A549 treated with RU486 at 1 μM for 4 hours (cell line): ENCODE measurements around the gene PPP1R13B. TPM values are rescaled to one million over a fixed set of nuclear protein-coding genes. Genes with fewer than 3 reads are reported as not detected.

Source experiments
- total RNA-seq: library from RNA; stranded (reverse); fragments of 200-300 nt; extraction: Qiagen RNA extraction; gene quantifications from 5 replicates; pipeline ENCODE4 v1.2.3, GENCODE V29; 2022; ENCODE audit warnings: low read depth

Gene PPP1R13B, protein sequence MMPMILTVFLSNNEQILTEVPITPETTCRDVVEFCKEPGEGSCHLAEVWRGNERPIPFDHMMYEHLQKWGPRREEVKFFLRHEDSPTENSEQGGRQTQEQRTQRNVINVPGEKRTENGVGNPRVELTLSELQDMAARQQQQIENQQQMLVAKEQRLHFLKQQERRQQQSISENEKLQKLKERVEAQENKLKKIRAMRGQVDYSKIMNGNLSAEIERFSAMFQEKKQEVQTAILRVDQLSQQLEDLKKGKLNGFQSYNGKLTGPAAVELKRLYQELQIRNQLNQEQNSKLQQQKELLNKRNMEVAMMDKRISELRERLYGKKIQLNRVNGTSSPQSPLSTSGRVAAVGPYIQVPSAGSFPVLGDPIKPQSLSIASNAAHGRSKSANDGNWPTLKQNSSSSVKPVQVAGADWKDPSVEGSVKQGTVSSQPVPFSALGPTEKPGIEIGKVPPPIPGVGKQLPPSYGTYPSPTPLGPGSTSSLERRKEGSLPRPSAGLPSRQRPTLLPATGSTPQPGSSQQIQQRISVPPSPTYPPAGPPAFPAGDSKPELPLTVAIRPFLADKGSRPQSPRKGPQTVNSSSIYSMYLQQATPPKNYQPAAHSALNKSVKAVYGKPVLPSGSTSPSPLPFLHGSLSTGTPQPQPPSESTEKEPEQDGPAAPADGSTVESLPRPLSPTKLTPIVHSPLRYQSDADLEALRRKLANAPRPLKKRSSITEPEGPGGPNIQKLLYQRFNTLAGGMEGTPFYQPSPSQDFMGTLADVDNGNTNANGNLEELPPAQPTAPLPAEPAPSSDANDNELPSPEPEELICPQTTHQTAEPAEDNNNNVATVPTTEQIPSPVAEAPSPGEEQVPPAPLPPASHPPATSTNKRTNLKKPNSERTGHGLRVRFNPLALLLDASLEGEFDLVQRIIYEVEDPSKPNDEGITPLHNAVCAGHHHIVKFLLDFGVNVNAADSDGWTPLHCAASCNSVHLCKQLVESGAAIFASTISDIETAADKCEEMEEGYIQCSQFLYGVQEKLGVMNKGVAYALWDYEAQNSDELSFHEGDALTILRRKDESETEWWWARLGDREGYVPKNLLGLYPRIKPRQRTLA
- total RNA-seq = 3.6 to 5.3 TPM (median 4.3 TPM) in 5 replicates

DNA sequence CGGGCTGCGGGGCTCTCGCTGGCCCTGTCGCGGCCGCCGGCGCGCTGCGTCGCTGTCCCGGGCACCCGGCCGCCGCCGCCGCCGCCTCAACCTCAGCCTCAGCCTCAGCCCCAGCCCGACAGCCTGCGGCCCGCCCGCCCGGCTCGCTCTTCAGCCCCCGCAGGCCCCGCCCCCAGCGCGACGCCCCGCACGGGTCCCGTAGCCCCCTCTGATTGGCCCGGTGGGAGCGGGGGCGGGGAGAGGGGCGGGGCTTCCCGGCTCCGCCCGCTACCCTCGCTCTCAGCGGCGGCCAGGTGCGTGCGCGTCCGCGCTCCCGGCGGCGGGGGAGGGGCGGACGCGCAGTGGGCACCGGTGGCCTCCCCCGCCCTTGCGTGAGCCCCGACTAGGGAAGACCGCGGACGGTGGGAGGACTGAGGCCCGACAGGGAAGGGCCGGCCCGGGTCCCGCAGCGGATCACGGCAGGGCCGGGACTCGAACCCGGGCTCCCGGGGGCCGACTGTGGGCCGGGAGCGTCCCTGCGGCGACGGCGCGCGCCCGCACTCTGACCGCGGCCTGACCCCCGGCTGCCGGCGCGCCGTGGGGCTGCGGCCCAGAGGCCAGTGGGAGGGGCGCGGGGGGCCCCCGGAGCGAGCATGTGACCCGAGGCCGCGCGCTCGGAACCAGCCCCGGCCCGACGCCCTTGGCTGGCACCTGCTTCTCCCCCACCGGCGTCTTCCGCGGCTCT is at the start of gene PPP1R13B:
PPP1R13B (minus strand) TSS at position 125 of the 724 bp plus-strand sequence. CDS start 268 bp downstream, outside the sequence.

DNA sequence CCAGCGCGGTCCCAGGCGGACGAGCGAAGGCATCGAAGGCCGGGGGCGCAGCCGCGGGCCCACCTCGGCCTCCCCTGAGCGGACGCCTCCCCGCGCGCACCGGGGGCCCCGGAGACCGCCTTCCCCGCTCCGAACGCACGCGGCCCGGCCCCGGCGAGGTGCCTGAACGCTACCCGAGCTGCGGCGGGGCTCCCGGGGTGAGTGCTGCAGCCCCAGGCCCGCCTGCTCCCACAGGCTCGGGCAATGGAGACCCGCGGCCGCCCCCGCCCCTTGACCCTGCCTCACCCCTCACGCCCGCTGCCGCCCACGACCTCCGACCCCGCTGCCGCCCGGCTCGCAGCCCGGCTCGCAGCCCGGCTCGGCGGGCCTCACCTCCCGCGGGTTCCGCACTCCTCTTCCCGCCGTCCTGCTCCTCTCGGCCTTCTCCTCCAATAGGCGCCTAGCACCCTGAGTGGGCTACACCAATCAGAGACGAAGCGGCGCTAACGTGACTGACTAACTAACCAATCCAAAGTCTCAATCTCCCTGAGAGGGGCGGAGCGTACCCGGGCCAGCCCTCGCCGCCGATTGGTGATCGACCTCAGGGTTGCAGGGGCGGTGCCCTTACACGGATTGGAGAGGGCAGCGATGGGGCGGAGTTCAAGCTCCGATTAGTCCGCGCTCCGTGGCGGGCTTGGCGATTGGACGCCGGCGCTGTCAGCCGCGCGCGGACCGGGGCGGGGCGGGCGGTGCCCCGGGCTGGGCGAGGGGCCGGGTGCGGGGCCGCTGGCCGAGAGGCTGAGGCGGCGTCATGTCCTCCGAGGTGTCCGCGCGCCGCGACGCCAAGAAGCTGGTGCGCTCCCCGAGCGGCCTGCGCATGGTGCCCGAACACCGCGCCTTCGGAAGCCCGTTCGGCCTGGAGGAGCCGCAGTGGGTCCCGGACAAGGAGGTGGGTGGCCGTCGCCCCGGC is 132.0 kb downstream of the PPP1R13B start, which contains the start of the genes XRCC3 and ZFYVE21:
XRCC3 (minus strand) TSS at position 400 of the 949 bp plus-strand sequence. CDS start 4,364 bp downstream, outside the sequence.
ZFYVE21 (plus strand) TSS at position 759 of the 949 bp plus-strand sequence; CDS start at position 791, 32 bp downstream.

Other genes starting within 250 kb of the PPP1R13B start
- gene KLC1, start 218.4 kb downstream of the PPP1R13B start, total RNA-seq = 92.0 to 119 TPM (median 106 TPM) in 5 replicates
- gene XRCC3, start 132.1 kb downstream of the PPP1R13B start, total RNA-seq = 29.6 to 32.8 TPM (median 31.6 TPM) in 5 replicates
- 30.7 to 40.0 TPM (median 35.8 TPM) in 5 replicates for gene ZFYVE21, start 131.8 kb downstream of the PPP1R13B start, total RNA-seq
- gene TDRD9, start 80.9 kb upstream of the PPP1R13B start, total RNA-seq = not detected in 5 replicates
- not detected in 5 replicates for gene RD3L, start 95.0 kb upstream of the PPP1R13B start, total RNA-seq
- gene ASPG, start 238.1 kb upstream of the PPP1R13B start, total RNA-seq = 0.13 TPM in 1 of 5 replicates, not detected in the others